K562 (cell line): ENCODE results near the gene SAP130.

Source experiments
- IRF9 ChIP-seq: fragments of 450-650 bp; IDR thresholded peaks from 2 replicates; pipeline ENCODE4 v1.6.1; 2016; ENCODE audit warnings: missing biosample characterization, missing genetic modification characterization
- MYC ChIP-seq, 2 experiments: fragments of 250-450 bp in 1 of 2; sonication (Bioruptor Pico) in 1 of 2; IDR thresholded peaks; 2 replicates each; pipeline versions ENCODE4 v1.5.1 to v1.6.1; 2012 to 2021; ENCODE audit warnings: low read depth in 2 of 2, borderline replicate concordance in 1 of 2, improper control_type of control experiment in 1 of 2, low read length in 1 of 2, mild to moderate bottlenecking in 1 of 2, moderate library complexity in 1 of 2
- NR2C2 ChIP-seq, 2 experiments: fragments of 200-800 bp in 1 of 2; sonication (Bioruptor generic) in 1 of 2; sonication (generic) in 1 of 2; formaldehyde crosslinking in 1 of 2; IDR thresholded peaks; 2 replicates each; pipeline versions ENCODE4 v1.6.1 to v1.8.0; 2016 to 2022; ENCODE audit warnings: mild to moderate bottlenecking in 1 of 2, missing compliant biosample characterization in 1 of 2, missing genetic modification characterization in 1 of 2, missing genetic modification reagents in 1 of 2
- RREB1 ChIP-seq: fragments of 250-450 bp; sonication (Bioruptor Pico); IDR thresholded peaks from 2 replicates; pipeline ENCODE4 v1.4.0; 2020
- ZNF165 ChIP-seq: fragments of 250-450 bp; sonication (Bioruptor Pico); IDR thresholded peaks from 2 replicates; pipeline ENCODE4 v1.4.0; 2020; ENCODE audit warnings: borderline replicate concordance
- TF ChIP-seq, protein P1 (sequence below): fragments of 450-650 bp; IDR thresholded peaks from 2 replicates; pipeline ENCODE4 v1.6.1; 2017; ENCODE audit warnings: mild to moderate bottlenecking, moderate library complexity

GRCh38 chr2:128036748-128037607 lies 9.1 kb upstream of the SAP130 start:
- TF ChIP-seq, protein P1, sequence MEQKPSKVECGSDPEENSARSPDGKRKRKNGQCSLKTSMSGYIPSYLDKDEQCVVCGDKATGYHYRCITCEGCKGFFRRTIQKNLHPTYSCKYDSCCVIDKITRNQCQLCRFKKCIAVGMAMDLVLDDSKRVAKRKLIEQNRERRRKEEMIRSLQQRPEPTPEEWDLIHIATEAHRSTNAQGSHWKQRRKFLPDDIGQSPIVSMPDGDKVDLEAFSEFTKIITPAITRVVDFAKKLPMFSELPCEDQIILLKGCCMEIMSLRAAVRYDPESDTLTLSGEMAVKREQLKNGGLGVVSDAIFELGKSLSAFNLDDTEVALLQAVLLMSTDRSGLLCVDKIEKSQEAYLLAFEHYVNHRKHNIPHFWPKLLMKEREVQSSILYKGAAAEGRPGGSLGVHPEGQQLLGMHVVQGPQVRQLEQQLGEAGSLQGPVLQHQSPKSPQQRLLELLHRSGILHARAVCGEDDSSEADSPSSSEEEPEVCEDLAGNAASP = no peak
- no peak for TF ChIP-seq MYC (IDR thresholded peaks at IDR 0.05; ENCODE audit: low read depth, low read length)
- no peak for TF ChIP-seq MYC (CRISPR knock-in tag; IDR thresholded peaks at IDR 0.05; ENCODE audit: borderline replicate concordance, low read depth)
- no peak for TF ChIP-seq RREB1 (CRISPR knock-in tag)
- TF ChIP-seq IRF9 (tag) = no peak
- TF ChIP-seq ZNF165 (CRISPR knock-in tag) = no peak
- TF ChIP-seq NR2C2 (CRISPR knock-in tag; IDR thresholded peaks at IDR 0.05) = no peak
- no peak for TF ChIP-seq NR2C2 (tag; IDR thresholded peaks at IDR 0.05)
